HEK293 (cell line): Measurements from ENCODE around the gene STK16.
A peak's percentile ranks its signal among the peaks of the same experiment; 100 is the strongest.

Source experiments
- GLI4 ChIP-seq: fragments of 450-650 bp; formaldehyde crosslinking; IDR thresholded peaks from 2 replicates; pipeline ENCODE4 v1.5.1; 2016; ENCODE audit warnings: missing biosample characterization, missing genetic modification characterization
- GLIS2 ChIP-seq: fragments of 450-650 bp; formaldehyde crosslinking; IDR thresholded peaks from 2 replicates; pipeline ENCODE4 v1.5.1; 2016; ENCODE audit warnings: missing biosample characterization, missing genetic modification characterization
- HIC1 ChIP-seq: fragments of 450-650 bp; formaldehyde crosslinking; IDR thresholded peaks from 2 replicates; pipeline ENCODE4 v1.5.1; 2016; ENCODE audit warnings: missing biosample characterization, missing genetic modification characterization
- KLF10 ChIP-seq: fragments of 450-650 bp; IDR thresholded peaks from 2 replicates; pipeline ENCODE4 v1.5.1; 2018; ENCODE audit warnings: missing biosample characterization, mild to moderate bottlenecking, missing genetic modification characterization
- KLF7 ChIP-seq: fragments of 450-650 bp; formaldehyde crosslinking; IDR thresholded peaks from 2 replicates; pipeline ENCODE4 v1.5.1; 2016; ENCODE audit warnings: missing biosample characterization, missing genetic modification characterization, borderline replicate concordance
- OSR2 ChIP-seq: fragments of 450-650 bp; formaldehyde crosslinking; IDR thresholded peaks from 2 replicates; pipeline ENCODE4 v1.5.1; 2016; ENCODE audit warnings: missing biosample characterization, missing genetic modification characterization
- ZBTB1 ChIP-seq: fragments of 450-650 bp; formaldehyde crosslinking; IDR thresholded peaks from 2 replicates; pipeline ENCODE4 v1.5.1; 2016; ENCODE audit warnings: missing biosample characterization, missing genetic modification characterization
- ZBTB44 ChIP-seq: fragments of 450-650 bp; IDR thresholded peaks from 2 replicates; pipeline ENCODE4 v1.5.1; 2018; ENCODE audit warnings: missing biosample characterization, mild to moderate bottlenecking, missing genetic modification characterization
- ZIC2 ChIP-seq: fragments of 450-650 bp; formaldehyde crosslinking; IDR thresholded peaks from 2 replicates; pipeline ENCODE4 v1.5.1; 2016; ENCODE audit warnings: missing biosample characterization, missing genetic modification characterization
- ZNF138 ChIP-seq: fragments of 450-650 bp; formaldehyde crosslinking; IDR thresholded peaks from 2 replicates; pipeline ENCODE4 v1.5.1; 2016; ENCODE audit warnings: missing biosample characterization, missing genetic modification characterization, borderline replicate concordance
- ZNF202 ChIP-seq: fragments of 450-650 bp; formaldehyde crosslinking; IDR thresholded peaks from 2 replicates; pipeline ENCODE4 v1.5.1; 2016; ENCODE audit warnings: missing biosample characterization, missing genetic modification characterization, borderline replicate concordance
- ZNF221 ChIP-seq: fragments of 450-650 bp; formaldehyde crosslinking; IDR thresholded peaks from 2 replicates; pipeline ENCODE4 v1.5.1; 2017; ENCODE audit warnings: missing biosample characterization, missing genetic modification characterization, borderline replicate concordance
- ZNF248 ChIP-seq: fragments of 450-650 bp; formaldehyde crosslinking; IDR thresholded peaks from 2 replicates; pipeline ENCODE4 v1.5.1; 2017; ENCODE audit warnings: missing biosample characterization, missing genetic modification characterization
- ZNF280D ChIP-seq: fragments of 450-650 bp; formaldehyde crosslinking; IDR thresholded peaks from 2 replicates; pipeline ENCODE4 v1.5.1; 2016; ENCODE audit warnings: missing biosample characterization, missing genetic modification characterization
- ZNF350 ChIP-seq: fragments of 450-650 bp; formaldehyde crosslinking; IDR thresholded peaks from 2 replicates; pipeline ENCODE4 v1.5.0; 2017; ENCODE audit warnings: missing biosample characterization, mild to moderate bottlenecking, missing genetic modification characterization
- ZNF48 ChIP-seq: fragments of 450-650 bp; formaldehyde crosslinking; IDR thresholded peaks from 2 replicates; pipeline ENCODE4 v1.5.1; 2016; ENCODE audit warnings: missing biosample characterization, missing genetic modification characterization
- ZNF501 ChIP-seq: fragments of 450-650 bp; formaldehyde crosslinking; IDR thresholded peaks from 2 replicates; pipeline ENCODE4 v1.5.1; 2016; ENCODE audit warnings: missing biosample characterization, missing genetic modification characterization
- ZNF596 ChIP-seq: fragments of 450-650 bp; IDR thresholded peaks from 2 replicates; pipeline ENCODE4 v1.5.0; 2018; ENCODE audit warnings: missing biosample characterization, mild to moderate bottlenecking, missing genetic modification characterization, moderate library complexity
- ZNF629 ChIP-seq: fragments of 450-650 bp; formaldehyde crosslinking; IDR thresholded peaks from 2 replicates; pipeline ENCODE4 v1.5.1; 2017; ENCODE audit warnings: missing biosample characterization, missing genetic modification characterization
- ZNF660 ChIP-seq: fragments of 450-650 bp; IDR thresholded peaks from 2 replicates; pipeline ENCODE4 v1.5.1; 2018; ENCODE audit warnings: missing biosample characterization, mild to moderate bottlenecking, missing genetic modification characterization
- ZNF677 ChIP-seq: fragments of 450-650 bp; IDR thresholded peaks from 2 replicates; pipeline ENCODE4 v1.5.0; 2018; ENCODE audit warnings: missing biosample characterization, mild to moderate bottlenecking, missing genetic modification characterization, moderate library complexity
- ZNF704 ChIP-seq: fragments of 450-650 bp; formaldehyde crosslinking; IDR thresholded peaks from 2 replicates; pipeline ENCODE4 v1.5.1; 2016; ENCODE audit warnings: missing biosample characterization, missing genetic modification characterization
- ZNF785 ChIP-seq: fragments of 450-650 bp; formaldehyde crosslinking; IDR thresholded peaks from 2 replicates; pipeline ENCODE4 v1.5.1; 2016; ENCODE audit warnings: missing biosample characterization, missing genetic modification characterization
- ZNF792 ChIP-seq: fragments of 450-650 bp; formaldehyde crosslinking; IDR thresholded peaks from 2 replicates; pipeline ENCODE4 v1.5.1; 2016; ENCODE audit warnings: missing biosample characterization, missing genetic modification characterization
- TF ChIP-seq, protein P1 (sequence below): fragments of 450-650 bp; formaldehyde crosslinking; IDR thresholded peaks from 2 replicates; pipeline ENCODE4 v1.5.1; 2016; ENCODE audit warnings: missing biosample characterization, missing genetic modification characterization
- TF ChIP-seq, protein P2 (sequence below): IDR thresholded peaks from 2 replicates; pipeline ENCODE4 v1.6.1; 2011; ENCODE audit warnings: mild to moderate bottlenecking, low read depth, low read length, borderline replicate concordance

STK16 gene

DNA sequence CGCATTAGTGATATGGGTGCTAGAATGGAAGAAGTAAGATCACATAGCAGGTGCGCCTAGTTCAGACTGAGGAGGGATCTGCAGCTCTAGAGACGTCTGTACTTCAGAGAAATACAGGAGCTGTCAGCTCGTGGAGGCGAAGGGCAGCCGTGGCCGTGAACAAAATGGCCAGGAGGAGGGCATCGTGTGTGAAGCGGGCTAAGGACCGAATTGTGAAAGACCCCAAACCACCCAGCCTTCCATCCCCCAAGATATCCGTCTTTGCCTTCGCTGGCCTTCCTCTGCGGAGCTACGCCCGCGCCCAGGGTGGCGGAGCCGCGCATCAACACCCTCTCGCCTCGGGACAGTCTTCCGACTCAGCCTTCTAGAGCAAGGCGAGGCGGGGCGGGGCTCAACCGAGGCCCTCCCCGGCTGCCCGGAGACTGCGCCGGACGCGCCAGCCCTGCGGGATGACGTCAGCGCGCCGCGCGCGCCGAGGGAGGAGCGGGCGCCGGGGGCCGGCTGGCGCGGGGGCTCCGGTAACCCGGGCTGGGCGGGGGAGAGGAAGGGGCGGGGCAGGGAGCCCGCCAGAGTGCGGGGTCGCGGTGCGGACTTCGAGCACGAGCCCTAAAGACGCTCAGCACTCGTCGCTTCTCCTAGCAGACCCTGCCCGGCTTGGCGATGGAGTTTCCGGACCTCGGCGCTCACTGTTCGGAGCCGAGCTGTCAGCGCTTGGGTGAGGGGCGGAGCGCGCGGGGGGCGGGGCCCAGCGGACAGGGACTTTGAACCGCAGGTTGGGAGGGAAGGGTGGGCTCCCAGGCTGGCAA lies 38.7 kb upstream of the STK16 start, which contains the start of gene ZFAND2B (continued):
- TF ChIP-seq ZNF785 (no peak), GLI4 (no peak), HIC1 (tag by site-specific recombination) (peak; percentile 21; the same call in 1 of the 2 replicates), ZNF48 (tag by site-specific recombination) (no peak), OSR2 (tag by site-specific recombination) (no peak), ZNF704 (tag by site-specific recombination) (no peak), ZNF596 (no peak), ZBTB44 (tag by site-specific recombination) (no peak), ZNF660 (tag by site-specific recombination) (peak; percentile 48), ZNF202 (tag by site-specific recombination) (no peak), KLF10 (0 out of 2 replicates have a peak, but pooled peaks have one; percentile 35), ZNF677 (tag by site-specific recombination) (no peak), ZNF138 (tag by site-specific recombination) (no peak), ZBTB1 (no peak), ZNF629 (tag by site-specific recombination) (peak; percentile 47; the same call in 1 of the 2 replicates), ZNF280D (no peak), GLIS2 (tag by site-specific recombination) (peak; percentile 65; the same call in 1 of the 2 replicates), ZNF350 (tag by site-specific recombination) (no peak), ZNF792 (no peak), ZNF221 (no peak), ZIC2 (tag by site-specific recombination) (no peak), KLF7 (tag by site-specific recombination) (no peak), ZNF248 (tag by site-specific recombination) (no peak), ZNF501 (tag by site-specific recombination) (0 out of 2 replicates have a peak, but pooled peaks have one; percentile 47)
- TF ChIP-seq, protein P1, sequence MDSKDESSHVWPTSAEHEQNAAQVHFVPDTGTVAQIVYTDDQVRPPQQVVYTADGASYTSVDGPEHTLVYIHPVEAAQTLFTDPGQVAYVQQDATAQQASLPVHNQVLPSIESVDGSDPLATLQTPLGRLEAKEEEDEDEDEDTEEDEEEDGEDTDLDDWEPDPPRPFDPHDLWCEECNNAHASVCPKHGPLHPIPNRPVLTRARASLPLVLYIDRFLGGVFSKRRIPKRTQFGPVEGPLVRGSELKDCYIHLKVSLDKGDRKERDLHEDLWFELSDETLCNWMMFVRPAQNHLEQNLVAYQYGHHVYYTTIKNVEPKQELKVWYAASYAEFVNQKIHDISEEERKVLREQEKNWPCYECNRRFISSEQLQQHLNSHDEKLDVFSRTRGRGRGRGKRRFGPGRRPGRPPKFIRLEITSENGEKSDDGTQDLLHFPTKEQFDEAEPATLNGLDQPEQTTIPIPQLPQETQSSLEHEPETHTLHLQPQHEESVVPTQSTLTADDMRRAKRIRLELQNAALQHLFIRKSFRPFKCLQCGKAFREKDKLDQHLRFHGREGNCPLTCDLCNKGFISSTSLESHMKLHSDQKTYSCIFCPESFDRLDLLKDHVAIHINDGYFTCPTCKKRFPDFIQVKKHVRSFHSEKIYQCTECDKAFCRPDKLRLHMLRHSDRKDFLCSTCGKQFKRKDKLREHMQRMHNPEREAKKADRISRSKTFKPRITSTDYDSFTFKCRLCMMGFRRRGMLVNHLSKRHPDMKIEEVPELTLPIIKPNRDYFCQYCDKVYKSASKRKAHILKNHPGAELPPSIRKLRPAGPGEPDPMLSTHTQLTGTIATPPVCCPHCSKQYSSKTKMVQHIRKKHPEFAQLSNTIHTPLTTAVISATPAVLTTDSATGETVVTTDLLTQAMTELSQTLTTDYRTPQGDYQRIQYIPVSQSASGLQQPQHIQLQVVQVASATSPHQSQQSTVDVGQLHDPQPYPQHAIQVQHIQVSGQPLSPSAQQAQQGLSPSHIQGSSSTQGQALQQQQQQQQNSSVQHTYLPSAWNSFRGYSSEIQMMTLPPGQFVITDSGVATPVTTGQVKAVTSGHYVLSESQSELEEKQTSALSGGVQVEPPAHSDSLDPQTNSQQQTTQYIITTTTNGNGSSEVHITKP (tag by site-specific recombination), result 0 out of 2 replicates have a peak, but pooled peaks have one; percentile 22
- TF ChIP-seq, protein P2, sequence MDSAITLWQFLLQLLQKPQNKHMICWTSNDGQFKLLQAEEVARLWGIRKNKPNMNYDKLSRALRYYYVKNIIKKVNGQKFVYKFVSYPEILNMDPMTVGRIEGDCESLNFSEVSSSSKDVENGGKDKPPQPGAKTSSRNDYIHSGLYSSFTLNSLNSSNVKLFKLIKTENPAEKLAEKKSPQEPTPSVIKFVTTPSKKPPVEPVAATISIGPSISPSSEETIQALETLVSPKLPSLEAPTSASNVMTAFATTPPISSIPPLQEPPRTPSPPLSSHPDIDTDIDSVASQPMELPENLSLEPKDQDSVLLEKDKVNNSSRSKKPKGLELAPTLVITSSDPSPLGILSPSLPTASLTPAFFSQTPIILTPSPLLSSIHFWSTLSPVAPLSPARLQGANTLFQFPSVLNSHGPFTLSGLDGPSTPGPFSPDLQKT, result no peak
